ENCODE data around the gene GTF2A1.
"Not testable (repeated sequence)": the region's sequence is repeated elsewhere in the genome, so short reads cannot be mapped to it uniquely, and the experiment has no call there.

The GTF2A1 gene

GRCh38 chr14:81224222-81224621 lies 3.5 kb upstream of the GTF2A1 start:
- no peak for DNase-seq

DNA sequence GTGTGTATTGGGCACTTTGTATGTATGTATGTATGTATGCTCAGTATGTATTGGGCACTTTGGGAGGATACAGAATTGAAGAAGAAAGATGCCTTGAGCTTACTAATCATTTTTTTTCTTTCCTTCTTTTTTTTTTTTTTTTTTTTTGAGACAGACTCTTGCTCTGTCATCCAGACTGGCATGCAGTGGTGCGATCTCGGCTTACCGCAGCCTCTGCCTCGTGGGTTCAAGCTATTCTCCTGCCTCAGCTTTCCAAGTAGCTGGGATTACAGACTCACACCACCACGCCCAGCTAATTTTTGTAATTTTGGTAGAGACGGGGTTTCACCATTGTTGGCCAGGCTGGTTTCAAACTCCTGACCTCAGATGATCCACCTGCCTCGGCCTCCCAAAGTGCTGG lies 3.0 kb upstream of the GTF2A1 start:
- not testable (repeated sequence) for DNase-seq

GRCh38 chr14:81222691-81223090 lies 1.9 kb upstream of the GTF2A1 start:
- no peak for DNase-seq

DNA sequence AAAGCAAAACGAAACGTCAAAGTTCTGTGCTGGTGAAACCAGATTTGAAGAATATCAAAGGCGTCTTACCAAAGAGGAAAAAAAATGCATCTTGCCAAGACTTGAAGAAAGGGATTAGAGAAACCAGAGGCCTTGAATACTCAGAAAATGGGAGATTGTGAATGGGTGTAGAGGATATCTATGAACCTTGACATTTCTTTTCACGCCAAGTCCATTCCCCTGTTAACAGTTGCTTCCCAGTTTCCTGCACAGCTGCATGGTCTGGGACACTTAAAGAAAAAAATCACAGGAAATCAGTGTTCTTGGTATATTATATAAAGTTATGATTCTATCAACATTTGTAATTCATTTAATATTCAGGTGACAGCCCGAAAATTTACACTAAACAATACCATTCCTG lies 1.4 kb upstream of the GTF2A1 start:
- DNase-seq: no peak

DNA sequence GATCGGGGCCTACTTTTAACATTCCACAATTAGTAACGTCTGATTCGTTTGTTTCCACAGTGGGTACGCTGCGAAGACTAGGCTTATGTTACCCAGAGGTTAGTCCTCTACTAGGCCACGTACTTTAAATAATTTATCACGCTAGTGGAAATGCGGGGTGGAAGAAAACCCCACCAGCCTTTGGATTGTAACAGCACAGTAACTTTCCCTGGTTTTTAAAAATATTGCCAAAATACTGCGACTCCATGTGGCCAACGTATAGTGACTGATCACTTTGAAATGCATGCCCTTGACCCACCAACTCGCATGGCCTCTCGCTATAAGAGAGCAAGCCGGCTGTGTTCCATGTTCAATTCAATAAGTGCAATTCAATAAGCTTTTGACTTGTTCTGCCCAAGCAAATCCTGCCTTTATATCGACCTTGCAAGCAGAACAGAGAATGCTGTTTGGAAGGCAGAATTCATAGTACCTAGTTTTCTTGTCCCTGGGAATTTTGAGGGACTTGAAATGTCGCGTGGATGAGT lies 882 bp upstream of the GTF2A1 start:
- no peak for DNase-seq

DNA sequence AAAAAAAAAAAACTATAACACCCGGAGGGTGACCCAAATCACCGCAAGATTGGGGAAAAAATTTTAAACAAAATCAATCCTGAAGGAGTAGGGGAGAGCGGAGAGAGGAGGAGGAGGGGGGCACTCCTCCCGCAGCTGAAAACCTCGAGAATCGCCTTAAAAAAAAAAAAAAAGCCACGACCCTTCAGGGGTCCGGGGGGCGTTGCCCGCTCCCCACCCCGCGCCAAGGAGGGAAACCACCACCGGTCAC lies 254 bp downstream of the GTF2A1 start:
- DNase-seq: no peak

- DNase-seq: peak; percentile 39
Observed at GRCh38 chr14:81219759-81220579, 790 bp downstream of the GTF2A1 start.

DNA sequence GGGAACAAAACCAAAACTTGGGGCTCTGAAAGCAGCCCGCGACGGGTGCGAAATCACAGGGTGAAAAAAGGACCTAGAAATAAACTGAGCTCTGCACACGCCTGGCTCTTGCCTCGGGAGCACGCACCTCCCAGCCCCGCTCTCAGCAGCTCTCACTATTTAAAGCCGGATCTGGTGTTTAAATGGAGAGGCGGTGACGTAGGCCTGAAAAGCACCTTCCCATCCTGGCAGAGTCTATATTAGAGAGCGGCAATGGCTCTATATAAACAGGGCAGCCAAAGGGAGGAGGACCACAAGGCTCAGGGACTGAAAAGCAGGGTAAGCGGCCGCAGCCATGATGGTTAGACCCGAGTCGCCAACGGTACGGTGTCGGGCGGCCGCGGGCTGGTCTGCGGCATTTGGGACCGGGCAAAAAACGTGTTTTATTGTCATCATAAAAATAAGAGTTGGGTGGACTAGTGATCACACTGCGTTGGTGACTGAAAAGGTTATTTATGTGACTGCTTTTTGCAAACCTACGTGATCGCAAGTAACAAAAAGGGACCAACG lies 1.5 kb downstream of the GTF2A1 start:
- peak; percentile 76 for DNase-seq

DNA sequence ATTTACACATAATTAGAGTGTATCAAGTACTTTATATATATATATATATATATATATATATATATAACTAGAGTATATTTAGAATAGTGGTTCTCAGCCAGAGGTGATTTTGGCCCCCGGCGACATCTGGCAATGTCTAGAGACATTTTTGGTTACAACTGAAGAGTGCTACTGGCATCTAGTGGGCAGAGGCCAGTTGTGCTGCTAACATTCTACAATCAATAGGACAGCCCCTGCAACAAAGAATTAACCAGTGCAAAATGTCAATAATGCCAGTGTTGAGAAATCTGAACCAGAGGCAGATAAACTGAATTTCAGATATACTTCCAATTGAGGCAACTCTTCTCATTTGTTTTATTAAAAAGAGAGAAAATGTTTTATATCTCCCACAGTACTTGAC lies 8.9 kb downstream of the GTF2A1 start:
- peak; percentile 36 for DNase-seq

- DNase-seq: no peak
Observed at GRCh38 chr14:81209167-81209836, 11.5 kb downstream of the GTF2A1 start.

DNA sequence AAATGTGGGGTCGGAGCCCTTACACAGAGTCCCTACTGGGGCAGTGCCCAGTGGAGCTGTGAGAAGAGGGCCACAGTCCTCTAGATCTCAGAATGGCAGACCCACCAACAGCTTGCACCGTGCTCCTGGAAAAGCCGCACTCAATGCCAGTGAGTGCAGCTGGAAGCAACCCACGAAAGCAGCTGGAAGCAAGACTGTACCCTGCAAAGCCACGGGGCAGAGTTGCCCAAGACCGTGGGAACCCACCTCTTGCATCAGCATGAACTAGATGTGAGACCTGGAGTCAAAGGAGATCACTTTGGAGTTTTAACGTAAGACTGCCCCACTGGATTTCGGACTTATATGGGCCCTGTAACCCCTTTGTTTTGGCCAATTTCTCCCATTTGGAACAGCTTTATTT lies 12.3 kb downstream of the GTF2A1 start:
- no peak for DNase-seq

DNA sequence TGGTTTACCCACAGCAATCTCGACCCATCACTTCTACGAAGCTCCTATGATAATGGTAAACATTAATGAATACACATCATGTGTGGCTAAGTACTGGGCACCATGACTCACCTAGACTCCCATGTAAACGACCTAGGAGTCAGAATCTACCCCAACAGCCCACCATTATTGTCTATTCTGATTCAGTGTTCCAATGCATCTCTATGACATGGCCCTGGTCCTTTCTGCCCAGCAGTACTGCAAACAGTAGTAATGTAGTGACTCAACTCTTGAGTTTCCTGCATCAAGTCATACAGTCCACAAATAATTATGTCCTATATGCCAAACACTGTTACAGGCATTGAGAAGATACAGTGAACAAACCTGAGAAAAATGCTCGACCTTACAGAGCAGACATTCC lies 14.6 kb downstream of the GTF2A1 start:
- DNase-seq: no peak

- DNase-seq: no peak
Observed at GRCh38 chr14:81205639-81206038, 15.1 kb downstream of the GTF2A1 start.

- no peak for DNase-seq
Observed at GRCh38 chr14:81200054-81200453, 20.7 kb downstream of the GTF2A1 start.

- DNase-seq: no peak
Observed at GRCh38 chr14:81199084-81199483, 21.7 kb downstream of the GTF2A1 start.

DNA sequence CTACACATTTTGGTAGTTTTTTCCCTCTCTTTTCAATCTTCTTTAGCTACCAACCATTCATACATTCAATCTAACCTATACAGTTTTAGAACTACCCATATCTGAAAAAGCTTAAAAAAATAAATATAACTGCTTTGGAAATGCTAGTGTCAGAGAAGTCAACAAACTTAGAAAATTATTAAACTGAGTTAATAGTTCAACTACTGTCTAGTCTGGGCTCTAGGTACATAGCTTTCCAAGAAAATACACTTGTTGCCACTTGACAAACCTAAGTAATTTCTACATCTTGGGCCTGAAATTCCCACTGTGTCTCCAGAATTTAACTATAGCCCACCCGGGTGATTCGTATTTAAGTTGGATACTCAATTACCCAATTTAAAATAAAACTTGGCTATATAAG lies 22.1 kb downstream of the GTF2A1 start:
- DNase-seq: no peak

GRCh38 chr14:81193924-81194633 lies 26.7 kb downstream of the GTF2A1 start:
- DNase-seq: no peak

GRCh38 chr14:81192594-81192993 lies 28.2 kb downstream of the GTF2A1 start:
- no peak for DNase-seq

DNA sequence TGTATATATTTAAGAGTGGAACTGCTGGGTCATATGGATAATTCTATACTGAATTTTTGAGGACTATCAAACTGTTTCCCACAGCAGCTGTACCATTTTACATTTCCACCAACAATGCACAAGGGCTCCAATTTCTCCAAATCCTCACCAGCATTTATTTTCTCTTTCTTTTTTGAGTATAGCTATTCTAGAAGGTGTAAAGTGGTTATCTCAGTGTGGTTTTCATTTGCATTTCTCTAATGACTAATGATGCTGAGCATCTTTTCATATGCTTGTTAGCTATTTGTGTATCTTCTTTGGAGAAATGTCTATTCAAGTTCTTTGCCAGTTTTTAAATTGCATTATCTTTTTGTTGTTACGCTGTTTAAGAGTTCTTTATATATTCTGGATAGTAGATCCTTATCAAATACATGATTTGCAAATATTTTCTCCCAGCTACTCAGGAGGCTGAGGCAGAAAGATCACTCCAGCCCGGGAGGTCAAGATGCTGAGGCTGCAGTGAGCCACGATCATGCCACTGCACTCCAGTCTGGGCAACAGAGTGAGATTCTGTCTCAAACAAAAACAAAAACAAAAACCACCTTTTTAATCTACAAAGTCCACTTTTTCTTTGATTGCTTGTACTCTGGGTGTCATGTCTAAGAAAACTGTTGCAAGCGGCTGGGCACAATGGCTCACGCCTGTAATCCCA lies 32.8 kb downstream of the GTF2A1 start:
- DNase-seq: no peak

- DNase-seq: no peak
Observed at GRCh38 chr14:81179631-81180030, 41.1 kb downstream of the GTF2A1 start.

GRCh38 chr14:81178063-81178462 lies 42.7 kb downstream of the GTF2A1 start:
- no peak for DNase-seq

DNA sequence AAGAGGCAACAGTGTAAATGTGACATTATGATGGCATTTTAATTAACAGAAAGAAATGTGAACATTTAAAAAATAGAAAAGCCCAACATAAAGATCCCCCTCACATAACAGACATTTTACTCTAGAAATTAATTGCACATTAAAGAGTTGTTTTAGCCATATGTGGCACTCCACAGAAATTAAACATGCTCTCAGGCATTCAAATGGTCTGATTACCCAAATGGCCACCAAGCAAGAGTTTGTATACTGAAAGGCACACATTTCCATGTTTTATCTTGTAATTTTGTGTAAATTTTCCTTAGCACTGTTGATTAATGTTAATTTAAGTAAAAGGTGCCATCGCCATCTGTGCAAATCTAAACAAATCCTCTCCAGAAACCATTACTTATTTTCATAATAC lies 43.5 kb downstream of the GTF2A1 start:
- no peak for DNase-seq

DNA sequence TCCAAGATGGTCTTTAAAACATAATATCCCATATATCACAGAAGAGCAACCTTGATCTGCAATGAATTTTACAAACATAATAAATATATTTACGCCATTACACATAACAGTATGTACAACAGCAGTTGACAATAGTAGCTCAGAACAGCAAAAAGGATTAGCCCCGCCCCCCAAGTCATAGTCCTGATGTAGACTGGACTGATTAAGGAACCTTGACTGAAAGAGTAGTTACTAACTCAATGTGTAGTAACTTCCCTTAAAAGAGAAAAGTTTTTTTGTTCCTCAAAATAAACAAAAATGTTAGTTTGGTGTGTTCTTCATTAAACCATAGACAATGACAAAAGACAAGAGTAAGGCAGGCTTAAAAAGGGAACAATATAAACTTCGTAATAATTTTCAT lies 44.5 kb downstream of the GTF2A1 start:
- DNase-seq: no peak

All from activated CD8-positive, alpha-beta memory T cell treated with anti-CD3 and anti-CD28 coated beads, Interleukin-2, amount 50 U/mL, for 4 hours (primary cell).